NT2/D1 (cell line): ENCODE data around the gene CUL1.

Experiments
- SUZ12 ChIP-seq: IDR thresholded peaks from 2 replicates; pipeline ENCODE4 v1.6.1; 2011; ENCODE audit not compliant: insufficient read length, insufficient read depth; ENCODE audit errors: extremely low read depth
- YY1 ChIP-seq: IDR thresholded peaks from 2 replicates; pipeline ENCODE4 v1.6.1; 2011; ENCODE audit not compliant: insufficient read length, insufficient read depth
- ZNF274 ChIP-seq: IDR thresholded peaks from 2 replicates; pipeline ENCODE4 v1.6.1; 2011; ENCODE audit warnings: mild to moderate bottlenecking, low read depth, low read length

- TF ChIP-seq SUZ12, result no peak
- no peak for TF ChIP-seq ZNF274
- no peak for TF ChIP-seq YY1
Measured at GRCh38 chr7:148849393-148850098, 150.8 kb downstream of the CUL1 start.
